ENCODE results near the gene SHQ1.

The SHQ1 gene

DNA sequence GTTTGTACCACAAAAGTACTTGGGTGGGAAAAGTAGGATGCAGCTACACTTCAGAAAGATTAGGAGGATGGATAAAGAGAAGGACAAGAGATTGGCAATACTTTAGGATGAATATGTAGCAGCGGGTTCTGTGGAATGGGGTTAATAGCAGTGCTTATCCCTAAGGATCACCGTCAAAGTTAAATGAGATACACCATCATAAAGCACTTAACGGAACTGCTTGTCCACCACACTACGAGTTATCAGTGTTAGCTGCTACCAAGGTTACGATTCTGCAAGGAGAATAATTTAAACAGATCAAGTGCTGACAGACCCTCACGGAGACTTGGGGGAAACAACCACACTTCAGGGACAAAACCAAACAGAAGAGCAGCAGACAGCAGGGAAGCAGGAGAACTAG, 963 bp downstream of the SHQ1 start:
- DNase-seq = no peak

GRCh38 chr3:72846166-72846565, 2.1 kb downstream of the SHQ1 start:
- no peak for DNase-seq

- DNase-seq = peak in 1 of 2 experiments; percentile 20
Measured at GRCh38 chr3:72844436-72844993, 3.7 kb downstream of the SHQ1 start.

GRCh38 chr3:72839057-72839456, 9.2 kb downstream of the SHQ1 start:
- DNase-seq = no peak

DNA sequence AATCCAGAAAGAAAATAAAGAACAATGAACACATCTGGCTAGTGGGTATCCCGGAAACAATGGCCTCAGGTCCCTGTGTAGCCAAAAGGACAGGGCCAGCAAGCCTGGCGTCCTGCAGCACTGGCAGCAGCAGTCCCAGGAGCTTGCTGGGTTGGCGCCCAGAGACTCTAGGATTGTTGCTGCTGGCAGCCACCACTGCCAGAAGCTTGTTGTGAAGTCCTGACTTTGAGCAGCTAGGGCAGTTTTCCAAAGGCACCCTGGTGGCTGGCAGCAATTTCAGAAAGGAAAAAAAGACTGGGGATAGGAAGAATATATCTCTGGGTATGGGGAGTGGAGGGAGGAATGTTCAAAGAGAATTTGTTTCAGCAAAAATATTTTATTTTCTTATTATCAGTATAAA, 11.3 kb downstream of the SHQ1 start:
- no peak for DNase-seq

DNA sequence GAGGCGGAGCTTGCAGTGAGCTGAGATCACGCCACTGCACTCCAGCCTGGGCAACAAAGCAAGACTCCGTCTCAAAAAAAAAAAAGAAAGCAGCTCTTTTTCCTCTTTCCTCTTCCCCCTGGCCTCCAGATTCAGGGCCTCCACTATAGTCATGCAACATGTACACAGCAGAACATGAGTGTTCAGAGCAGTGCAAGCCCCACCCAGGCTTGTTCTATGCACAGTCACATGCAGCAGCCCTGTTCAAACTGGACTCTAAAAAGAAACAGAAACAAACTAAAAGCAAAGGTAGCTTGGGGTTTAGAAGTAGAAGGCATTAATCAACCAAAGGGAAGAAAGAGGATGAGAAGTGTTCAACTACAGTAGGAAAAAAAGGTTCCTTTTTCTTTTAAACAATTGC, 11.8 kb downstream of the SHQ1 start:
- DNase-seq = no peak

DNA sequence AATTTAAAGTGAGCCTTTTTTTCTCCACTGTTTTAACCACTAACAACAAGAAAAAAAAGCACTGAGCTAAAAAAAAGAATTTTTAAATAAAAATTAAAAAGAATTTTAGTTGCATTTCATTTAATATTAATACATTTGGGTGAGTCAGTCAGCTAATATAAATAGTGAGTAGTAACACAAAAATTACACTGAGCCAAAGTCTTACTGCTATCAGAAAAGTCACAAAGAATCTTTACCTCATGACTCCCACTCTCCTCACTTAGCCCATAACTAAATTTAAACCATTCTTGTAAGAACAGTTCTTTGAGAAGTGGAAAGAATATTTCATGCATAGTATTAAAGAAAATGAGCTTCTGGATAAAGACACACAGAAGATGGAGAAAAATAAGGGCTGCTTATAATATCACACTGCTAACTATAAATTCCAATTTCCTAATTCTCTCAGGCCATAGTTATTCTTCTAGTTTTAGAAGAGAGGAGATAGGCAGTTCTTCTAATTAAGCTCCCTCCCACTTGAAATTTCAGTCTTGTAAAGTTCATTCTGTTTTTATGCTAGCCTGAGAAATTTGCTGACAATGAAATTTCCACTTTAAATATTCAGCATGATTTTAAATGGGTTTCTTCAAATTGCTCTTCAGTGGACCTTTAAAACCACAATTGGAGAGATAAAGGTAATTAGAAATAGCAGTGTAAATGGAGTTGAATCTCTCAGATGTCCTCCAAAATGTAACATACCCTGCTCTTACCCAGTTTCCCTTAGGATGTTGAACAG, 17.6 kb downstream of the SHQ1 start:
- DNase-seq = no peak

GRCh38 chr3:72829701-72830100, 18.5 kb downstream of the SHQ1 start:
- DNase-seq = no peak

DNA sequence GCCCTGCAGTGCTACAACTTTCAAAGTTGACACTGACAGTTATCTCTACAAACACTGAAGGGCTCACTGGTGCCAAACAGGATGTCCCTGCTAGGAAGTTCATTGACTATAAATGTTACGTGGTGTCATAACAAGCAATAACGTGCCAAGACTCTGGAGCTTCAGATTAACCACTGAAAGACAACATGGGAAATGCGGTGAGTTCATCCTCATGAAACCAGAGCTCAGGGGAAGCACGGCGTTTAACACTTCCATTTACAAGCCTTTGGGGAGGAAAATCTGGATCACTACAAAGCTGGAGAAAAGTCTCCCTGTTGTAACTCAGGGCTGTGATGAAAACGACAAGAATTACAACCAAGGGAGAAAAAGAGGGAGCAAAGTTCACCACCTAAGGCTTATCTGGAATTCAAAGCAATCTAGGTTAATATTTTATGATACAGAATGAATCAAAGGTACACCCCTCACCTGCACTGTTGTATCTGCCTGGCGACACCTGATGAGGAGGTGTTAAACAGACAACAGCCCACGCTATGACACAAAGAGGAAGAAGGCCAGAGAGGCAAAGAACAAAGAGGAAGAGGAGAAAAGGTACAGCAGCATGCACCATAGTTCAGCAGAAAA, 27.0 kb downstream of the SHQ1 start:
- no peak for DNase-seq

GRCh38 chr3:72820415-72820814, 27.8 kb downstream of the SHQ1 start:
- no peak for DNase-seq

- DNase-seq = peak; percentile 6 to 17
Measured at GRCh38 chr3:72818905-72819304, 29.3 kb downstream of the SHQ1 start.

GRCh38 chr3:72818092-72818773, 30.0 kb downstream of the SHQ1 start:
- no peak for DNase-seq

- peak; percentile 15 to 22 for DNase-seq
Measured at GRCh38 chr3:72816862-72817355, 31.3 kb downstream of the SHQ1 start.

GRCh38 chr3:72814308-72814707, 33.9 kb downstream of the SHQ1 start:
- no peak for DNase-seq

DNA sequence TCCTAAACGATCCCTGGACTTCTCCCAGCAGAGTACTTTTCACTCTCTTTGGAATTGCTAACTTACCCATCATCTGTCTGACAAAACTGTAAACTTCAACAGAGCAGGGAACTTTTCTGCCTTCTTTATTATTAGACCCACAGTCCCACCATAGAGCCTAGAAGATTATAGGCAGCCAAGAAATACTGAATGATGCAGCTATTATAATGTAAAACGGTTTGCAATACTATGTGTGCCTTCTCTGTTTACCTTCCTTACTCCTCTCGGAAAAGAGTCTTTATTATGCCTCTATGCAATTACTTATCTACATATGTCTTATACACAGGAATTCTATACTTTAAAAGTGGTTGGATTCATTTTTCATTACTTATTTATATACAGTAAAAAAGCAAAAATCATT, 36.0 kb downstream of the SHQ1 start:
- no peak for DNase-seq

DNA sequence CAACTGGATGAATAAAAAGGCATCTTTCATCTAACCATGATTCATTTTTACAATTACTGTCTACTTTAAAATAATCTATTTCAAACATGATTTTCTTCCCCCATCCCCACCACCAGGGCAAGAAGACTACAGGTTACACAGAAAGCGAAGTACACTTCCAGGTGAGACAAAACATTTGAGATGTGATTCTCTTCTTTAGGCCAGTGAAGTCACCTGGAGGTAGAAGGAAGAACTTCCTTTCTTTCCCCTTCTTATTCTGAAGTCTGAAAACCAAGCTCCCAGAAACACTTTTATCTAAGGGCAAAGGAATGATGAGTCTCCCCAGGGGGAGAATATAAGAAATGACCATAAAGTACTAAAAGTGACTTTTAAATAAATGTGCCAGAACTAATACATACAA, 36.7 kb downstream of the SHQ1 start:
- DNase-seq = no peak

DNA sequence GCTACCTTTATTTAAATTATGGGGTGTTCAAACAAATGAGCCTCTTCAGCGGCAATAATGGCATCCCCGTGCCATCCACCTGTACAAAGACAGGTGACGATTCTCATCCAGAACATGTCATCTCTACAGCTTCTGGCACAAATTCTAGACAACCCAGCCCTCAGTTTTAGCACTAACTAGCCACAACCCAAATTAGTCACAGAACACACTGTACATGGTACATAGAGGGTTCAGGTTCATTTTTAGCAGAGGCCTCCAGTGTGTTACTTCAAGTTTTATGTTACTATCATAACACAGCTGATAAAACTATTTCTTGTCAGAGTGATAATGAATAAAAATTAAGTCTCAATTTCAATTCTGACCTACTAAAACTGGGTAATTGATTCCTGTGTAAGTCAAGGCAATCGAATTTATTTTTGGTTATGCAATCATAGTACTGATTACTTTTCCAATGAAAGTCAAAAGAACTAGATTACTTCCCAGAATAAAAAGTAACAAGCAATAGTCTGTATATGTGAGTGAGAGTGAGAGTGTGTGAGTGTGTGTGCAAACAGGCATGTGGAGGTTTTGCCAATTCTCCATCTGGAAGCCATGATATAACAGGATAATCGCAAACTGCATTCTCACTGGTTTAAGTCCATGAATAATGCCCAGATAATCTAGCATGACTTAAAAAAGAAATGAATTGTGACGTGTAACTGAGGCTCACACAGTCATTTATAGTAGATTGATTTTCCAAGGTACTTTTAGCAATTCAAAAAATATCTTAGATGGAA, 37.4 kb downstream of the SHQ1 start:
- DNase-seq = no peak

DNA sequence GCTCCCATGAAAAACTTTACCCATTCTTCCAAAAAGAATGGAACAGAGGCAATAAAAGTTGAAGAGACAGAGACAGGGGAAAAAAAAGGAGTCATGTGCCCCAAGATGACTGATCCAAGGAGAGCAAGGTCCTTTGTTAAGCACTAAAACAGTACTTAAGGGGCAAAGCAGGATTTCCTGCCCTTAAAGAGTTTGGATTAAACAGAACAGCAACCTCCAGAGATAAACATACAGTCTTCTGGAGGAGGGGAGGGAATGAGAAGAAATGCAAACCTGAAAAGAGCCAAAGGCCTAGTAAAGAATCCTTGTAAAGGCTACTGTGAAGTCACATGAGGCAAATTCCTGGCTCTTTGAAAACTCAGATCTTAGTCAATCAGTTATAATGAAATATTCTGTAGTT, 38.2 kb downstream of the SHQ1 start:
- no peak for DNase-seq

GRCh38 chr3:72804361-72804760, 43.9 kb downstream of the SHQ1 start:
- DNase-seq = no peak

DNA sequence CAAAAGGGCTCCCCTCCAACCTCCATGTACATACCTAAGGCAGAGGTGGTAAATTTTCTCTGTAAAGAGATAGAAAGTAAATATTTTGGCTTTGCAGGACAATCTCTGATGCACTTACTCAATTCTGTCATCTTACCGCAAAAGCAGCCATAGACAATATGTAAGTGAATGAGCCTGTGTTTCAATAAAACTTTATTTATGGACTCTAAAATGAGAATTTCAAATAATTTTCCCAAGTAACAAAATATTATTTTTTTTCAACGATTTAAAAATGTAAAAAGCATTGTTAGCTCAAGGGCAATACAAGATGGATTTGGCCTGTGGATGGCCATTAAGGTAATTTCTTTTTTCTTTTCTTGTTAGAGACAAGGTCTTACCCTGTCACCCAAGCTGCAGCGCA, 44.7 kb downstream of the SHQ1 start:
- DNase-seq = no peak

- DNase-seq = no peak
Measured at GRCh38 chr3:72802001-72802400, 46.2 kb downstream of the SHQ1 start.

- no peak for DNase-seq
Measured at GRCh38 chr3:72800869-72801268, 47.4 kb downstream of the SHQ1 start.
